Measurements from ENCODE around the gene GATM. TPM values are rescaled to one million over a fixed set of nuclear protein-coding genes. Genes with fewer than 3 reads are reported as not detected.

Gene GATM
- total RNA-seq = 0.16 and 0.17 TPM in 2 replicates

GRCh38 chr15:45378149-45378912 is at the start of gene GATM:
Gene GATM (minus strand): TSS chr15:45378544. CDS start chr15:45378453, 91 bp downstream.

Other genes starting within 250 kb of the GATM start
- under 0.01 TPM in 2 replicates for gene DUOXA1, start 248.7 kb downstream of the GATM start, total RNA-seq
- gene DUOX1, start 248.6 kb downstream of the GATM start, total RNA-seq = under 0.01 and 0.16 TPM in 2 replicates
- 1.4 and 2.7 TPM in 2 replicates for gene SHF, start 190.6 kb downstream of the GATM start, total RNA-seq
- gene SLC28A2, start 126.3 kb downstream of the GATM start, total RNA-seq = not detected in 2 replicates
- 7.3 and 7.4 TPM in 2 replicates for gene SLC30A4, start 144.2 kb upstream of the GATM start, total RNA-seq
- 55.5 and 62.3 TPM in 2 replicates for gene BLOC1S6, start 208.8 kb upstream of the GATM start, total RNA-seq